Tibial artery (tissue), 4 donors: ENCODE results near the gene COX7B2.

Source experiments
- DNase-seq, 2 donors: peaks; one replicate each; pipeline ENCODE4 v3.0.0-alpha.2; 2019
- H3K27ac ChIP-seq, 2 donors: fragments of 200-600 bp; sonication (generic) in 1 of 2; 1 replicate in 1 of 2; 2 replicates in 1 of 2; pipeline ENCODE4 v1.5.1; 2018 to 2019; ENCODE audit warnings: mild to moderate bottlenecking in 1 of 2
- H3K27me3 ChIP-seq, 2 donors: fragments of 200-600 bp; sonication (generic) in 1 of 2; one replicate each; pipeline versions ENCODE4 v1.5.1 to v1.6.0; 2016 to 2019
- H3K36me3 ChIP-seq, 3 donors: fragments of 200-600 bp; sonication (generic) in 2 of 3; one replicate each; pipeline ENCODE4 v1.5.1; 2016 to 2019; ENCODE audit warnings: mild to moderate bottlenecking in 2 of 3
- H3K4me1 ChIP-seq, 4 donors: fragments of 200-600 bp; sonication (generic) in 2 of 4; 1 replicate in 3 of 4; 2 replicates in 1 of 4; pipeline ENCODE4 v1.5.1; 2016 to 2019
- H3K4me3 ChIP-seq, 2 donors: fragments of 200-600 bp; sonication (generic) in 1 of 2; 1 replicate in 1 of 2; 2 replicates in 1 of 2; pipeline ENCODE4 v1.5.1; 2018 to 2019; ENCODE audit warnings: mild to moderate bottlenecking in 2 of 2
- H3K9me3 ChIP-seq, 3 donors: fragments of 200-600 bp; sonication (generic) in 1 of 3; one replicate each; pipeline ENCODE4 v1.5.1; 2016 to 2019
- intact Hi-C: fragments of 100-400 bp; cut with DNase I; formaldehyde crosslinking; loops from one replicate; pipeline ENCODE4 v1.15.0; 2023; ENCODE audit warnings: low total_unique reads
- TF ChIP-seq, protein P1 (sequence below), 2 experiments: fragments of 200-600 bp in 1 of 2; fragments of 450-650 bp in 1 of 2; IDR thresholded peaks; one replicate each; pipeline ENCODE4 v1.5.1; 2017 to 2019; ENCODE audit warnings: antibody characterized with exemption in 2 of 2, mild to moderate bottlenecking in 1 of 2, moderate library complexity in 1 of 2

Gene COX7B2

DNA sequence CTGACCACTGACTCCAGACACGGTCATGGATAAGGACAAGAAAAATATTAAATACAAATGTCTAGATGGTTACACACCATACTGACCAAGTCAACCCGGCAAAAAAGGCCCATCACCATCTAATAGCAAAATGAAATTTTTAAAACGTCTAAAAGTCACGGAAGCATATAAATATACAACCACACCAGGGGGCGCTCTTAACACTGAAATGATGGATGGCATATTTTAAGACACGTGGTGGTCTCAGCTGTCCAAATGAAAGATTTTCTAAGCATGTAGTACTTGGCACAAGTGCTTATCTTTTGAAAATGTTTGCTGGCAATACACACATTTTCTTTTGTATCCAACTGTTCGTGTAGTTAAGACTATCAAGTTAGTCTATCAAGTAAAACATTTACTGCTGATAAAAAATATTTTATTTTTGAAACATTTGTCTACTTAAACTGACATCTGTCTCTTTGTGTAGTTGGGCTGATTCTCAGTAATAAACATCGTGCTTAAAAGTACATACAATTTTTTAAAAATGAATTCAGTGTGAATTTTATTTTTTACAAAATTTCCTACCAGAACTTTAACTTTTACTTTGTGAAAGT, 64.6 kb downstream of the COX7B2 start:
- no peaks in the 10 kb centered on the region for H3K27me3 ChIP-seq
- intact Hi-C loops: loop anchor here (10.0 kb wide), 3 partner anchors 160 to 540 kb away; partner anchors contain the start of gene GABRB1
- H3K27ac ChIP-seq: no peak overlapping the region
- H3K9me3 ChIP-seq: no peaks in the 10 kb centered on the region
- DNase-seq: peak in 1 of 2 donors; percentile 36
- H3K36me3 ChIP-seq: no peaks in the 10 kb centered on the region
- TF ChIP-seq, protein P1, sequence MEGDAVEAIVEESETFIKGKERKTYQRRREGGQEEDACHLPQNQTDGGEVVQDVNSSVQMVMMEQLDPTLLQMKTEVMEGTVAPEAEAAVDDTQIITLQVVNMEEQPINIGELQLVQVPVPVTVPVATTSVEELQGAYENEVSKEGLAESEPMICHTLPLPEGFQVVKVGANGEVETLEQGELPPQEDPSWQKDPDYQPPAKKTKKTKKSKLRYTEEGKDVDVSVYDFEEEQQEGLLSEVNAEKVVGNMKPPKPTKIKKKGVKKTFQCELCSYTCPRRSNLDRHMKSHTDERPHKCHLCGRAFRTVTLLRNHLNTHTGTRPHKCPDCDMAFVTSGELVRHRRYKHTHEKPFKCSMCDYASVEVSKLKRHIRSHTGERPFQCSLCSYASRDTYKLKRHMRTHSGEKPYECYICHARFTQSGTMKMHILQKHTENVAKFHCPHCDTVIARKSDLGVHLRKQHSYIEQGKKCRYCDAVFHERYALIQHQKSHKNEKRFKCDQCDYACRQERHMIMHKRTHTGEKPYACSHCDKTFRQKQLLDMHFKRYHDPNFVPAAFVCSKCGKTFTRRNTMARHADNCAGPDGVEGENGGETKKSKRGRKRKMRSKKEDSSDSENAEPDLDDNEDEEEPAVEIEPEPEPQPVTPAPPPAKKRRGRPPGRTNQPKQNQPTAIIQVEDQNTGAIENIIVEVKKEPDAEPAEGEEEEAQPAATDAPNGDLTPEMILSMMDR (IDR thresholded peaks at IDR 0.05): peak; percentile 64 to 76
- no peak overlapping the region for H3K4me3 ChIP-seq
- H3K4me1 ChIP-seq: peaks cover 0 to 6% (median 0%) of the 10 kb centered on the region in 4 donors

GRCh38 chr4:46839128-46839527, 69.9 kb downstream of the COX7B2 start:
- peaks cover 0 to 2% (median 0%) of the 10 kb centered on the region in 4 donors for H3K4me1 ChIP-seq
- H3K27ac ChIP-seq: no peak overlapping the region
- H3K9me3 ChIP-seq: no peaks in the 10 kb centered on the region
- TF ChIP-seq, protein P1 (IDR thresholded peaks at IDR 0.05): no peak
- H3K36me3 ChIP-seq: no peaks in the 10 kb centered on the region
- no peaks in the 10 kb centered on the region for H3K27me3 ChIP-seq
- H3K4me3 ChIP-seq: no peak overlapping the region
- no peak for DNase-seq
- intact Hi-C loops: no loop called here

DNA sequence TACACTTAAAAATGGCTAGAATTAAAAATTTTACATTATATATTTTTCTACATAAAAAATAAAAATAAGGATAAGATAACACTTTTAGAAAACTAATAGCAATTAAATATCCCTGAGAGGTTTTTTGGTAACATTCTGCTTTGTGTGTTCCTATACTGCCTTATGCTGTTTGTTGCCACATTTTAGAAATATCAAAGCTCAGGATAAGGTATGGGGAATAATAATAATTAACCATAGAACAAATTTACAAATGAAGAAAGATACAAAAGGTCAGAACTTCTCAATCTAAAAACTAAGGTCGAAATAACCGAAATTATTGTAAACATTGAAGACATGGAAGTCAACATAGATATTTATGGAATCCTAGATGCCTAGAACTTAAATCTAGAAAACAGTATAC, 71.4 kb downstream of the COX7B2 start:
- H3K4me3 ChIP-seq: no peak overlapping the region
- no peaks in the 10 kb centered on the region for H3K27me3 ChIP-seq
- H3K4me1 ChIP-seq: no peaks in the 10 kb centered on the region
- TF ChIP-seq, protein P1 (IDR thresholded peaks at IDR 0.05): no peak
- intact Hi-C loops: no loop called here
- no peaks in the 10 kb centered on the region for H3K9me3 ChIP-seq
- no peak for DNase-seq
- no peaks in the 10 kb centered on the region for H3K36me3 ChIP-seq
- H3K27ac ChIP-seq: no peak overlapping the region

- DNase-seq: no peak
- no peaks in the 10 kb centered on the region for H3K4me1 ChIP-seq
- no peaks in the 10 kb centered on the region for H3K9me3 ChIP-seq
- H3K36me3 ChIP-seq: no peaks in the 10 kb centered on the region
- no peak overlapping the region for H3K27ac ChIP-seq
- H3K4me3 ChIP-seq: no peak overlapping the region
- TF ChIP-seq, protein P1 (IDR thresholded peaks at IDR 0.05): no peak
- intact Hi-C loops: no loop called here
- no peaks in the 10 kb centered on the region for H3K27me3 ChIP-seq
These were observed 72.5 kb downstream of the COX7B2 start for GRCh38 chr4:46836584-46836983.

DNA sequence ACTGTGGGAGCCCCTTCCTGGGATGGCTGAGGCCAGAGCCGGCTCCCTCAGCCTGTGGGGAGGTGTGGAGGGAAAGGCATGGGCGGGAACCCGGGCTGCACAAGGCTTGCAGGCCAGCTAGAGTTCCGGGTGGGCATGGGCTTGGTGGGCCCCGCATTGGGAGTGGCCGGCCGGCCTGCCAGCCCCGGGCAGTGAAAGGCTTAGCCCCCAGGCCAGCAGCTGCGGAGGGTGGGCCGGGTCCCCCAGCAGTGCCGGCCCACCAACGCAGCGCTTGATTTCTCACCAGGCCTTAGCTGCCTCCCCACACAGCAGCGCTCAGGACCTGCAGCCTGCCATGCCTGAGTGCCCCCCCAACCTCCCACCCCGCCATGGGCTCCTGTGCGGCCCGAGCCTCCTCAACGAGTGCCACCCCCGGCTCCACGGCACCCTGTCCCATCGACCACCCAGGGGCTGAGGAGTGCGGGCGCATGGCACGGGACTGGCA, 78.0 kb downstream of the COX7B2 start:
- H3K27me3 ChIP-seq: no peaks in the 10 kb centered on the region
- no peak for DNase-seq
- H3K4me1 ChIP-seq: no peaks in the 10 kb centered on the region
- no peak overlapping the region for H3K4me3 ChIP-seq
- H3K9me3 ChIP-seq: no peaks in the 10 kb centered on the region
- TF ChIP-seq, protein P1 (IDR thresholded peaks at IDR 0.05): no peak
- intact Hi-C loops: loop anchor here (5.0 kb wide), 1 partner anchor 51 kb away; no protein-coding TSS in a partner anchor
- H3K27ac ChIP-seq: no peak overlapping the region
- H3K36me3 ChIP-seq: no peaks in the 10 kb centered on the region
